PC-3 (cell line): ENCODE results near the gene AFG3L2. TPM values are rescaled to one million over a fixed set of nuclear protein-coding genes. Genes with fewer than 3 reads are reported as not detected.

ENCODE experiments used
- ATAC-seq: fragments of 200-7000 bp; cut with Tn5 transposase; 2 replicates; pipeline ENCODE4 v1.9.1; 2020; ENCODE audit warnings: mild to moderate bottlenecking, moderate library complexity
- BruUV-seq: library from RNA; stranded (reverse); fragments of 400-500 nt; replicated peaks from 2 replicates; lab custom pipeline; 2021; lab: Mats Ljungman, UMichigan
- CTCF ChIA-PET: fragments of 300-600 bp; sonication (Branson Sonifier 250); formaldehyde crosslinking; loops from one replicate; lab custom pipeline; 2022; ENCODE audit warnings: antibody characterized with exemption; lab: Charles Lee
- POLR2A ChIA-PET: fragments of 300-600 bp; sonication (Branson Sonifier 250); formaldehyde crosslinking; loops from one replicate; lab custom pipeline; 2022; ENCODE audit warnings: antibody characterized with exemption; ENCODE audit not compliant: unreplicated experiment; lab: Charles Lee
- DNase-seq: peaks from one replicate; pipeline ENCODE4 v3.0.0-alpha.2; 2015
- H2AFZ ChIP-seq: fragments of 300-600 bp; sonication (generic); 2 replicates; pipeline ENCODE4 v1.6.0; 2016; ENCODE audit warnings: antibody characterized with exemption, low read length
- H3F3A ChIP-seq: fragments of 300-600 bp; sonication (generic); one replicate; pipeline ENCODE4 v1.6.0; 2017; ENCODE audit warnings: antibody characterized with exemption, low read length, control low read depth, mild to moderate bottlenecking; ENCODE audit not compliant: unreplicated experiment
- H3K27ac ChIP-seq: fragments of 300-600 bp; sonication (generic); 2 replicates; pipeline ENCODE4 v1.5.1; 2016; ENCODE audit warnings: mild to moderate bottlenecking, low read length
- H3K27me3 ChIP-seq: fragments of 300-600 bp; sonication (generic); 2 replicates; pipeline ENCODE4 v1.6.1; 2016; ENCODE audit warnings: low read length, mixed read lengths
- H3K36me3 ChIP-seq: fragments of 300-600 bp; sonication (generic); 2 replicates; pipeline ENCODE4 v1.6.1; 2016; ENCODE audit warnings: low read depth, mixed run types, low read length, mixed read lengths
- H3K4me1 ChIP-seq: fragments of 300-600 bp; sonication (generic); 2 replicates; pipeline ENCODE4 v1.5.1; 2016; ENCODE audit warnings: low read length; ENCODE audit not compliant: insufficient read depth
- H3K4me2 ChIP-seq: fragments of 300-600 bp; sonication (generic); 2 replicates; pipeline ENCODE4 v1.6.0; 2016; ENCODE audit warnings: low read length
- H3K4me3 ChIP-seq: fragments of 300-600 bp; sonication (generic); 2 replicates; pipeline ENCODE4 v1.5.1; 2016; ENCODE audit warnings: mild to moderate bottlenecking, low read length, mixed read lengths
- H3K79me2 ChIP-seq: fragments of 300-600 bp; sonication (generic); 2 replicates; pipeline ENCODE4 v1.6.1; 2017; ENCODE audit warnings: low read length, mixed read lengths
- H3K9ac ChIP-seq: fragments of 300-600 bp; sonication (generic); 2 replicates; pipeline ENCODE4 v1.6.0; 2016; ENCODE audit warnings: mild to moderate bottlenecking, low read length
- H3K9me2 ChIP-seq: fragments of 300-600 bp; sonication (generic); replicated peaks from 2 replicates; pipeline ENCODE4 v1.6.1; 2016; ENCODE audit warnings: mixed run types, low read length, mixed read lengths
- H3K9me3 ChIP-seq: fragments of 300-600 bp; sonication (generic); 2 replicates; pipeline ENCODE4 v1.6.1; 2016; ENCODE audit warnings: low read length, mixed read lengths
- H4K20me1 ChIP-seq: fragments of 300-600 bp; sonication (generic); 2 replicates; pipeline ENCODE4 v1.6.1; 2016; ENCODE audit warnings: low read length, mixed read lengths
- CTCF ChIP-seq: fragments of 300-600 bp; sonication (generic); conservative IDR thresholded peaks from 2 replicates; pipeline ENCODE4 v1.5.1; 2017; ENCODE audit warnings: antibody characterized with exemption, low read depth, mild to moderate bottlenecking, low read length
- EZH2 ChIP-seq: fragments of 300-600 bp; sonication (generic); IDR thresholded peaks from one replicate; pipeline ENCODE4 v1.6.1; 2017; ENCODE audit warnings: antibody characterized with exemption, mild to moderate bottlenecking, low read length; ENCODE audit not compliant: unreplicated experiment
- EZH2phosphoT487 ChIP-seq: fragments of 300-600 bp; sonication (generic); IDR thresholded peaks from 2 replicates; pipeline ENCODE4 v1.6.1; 2018; ENCODE audit warnings: mild to moderate bottlenecking, antibody characterized with exemption, low read length, borderline replicate concordance
- intact Hi-C: fragments of 100-400 bp; cut with micrococcal nuclease; formaldehyde crosslinking; loops from 2 replicates; pipeline ENCODE4 v1.9.0; 2023
- total RNA-seq: library from RNA; depleted of rRNA; stranded (reverse); fragments of >200 nt; gene quantifications from 2 replicates; pipeline ENCODE4 v1.2.3, GENCODE V29; 2014

Gene AFG3L2
- total RNA-seq, 1 experiment from 2014 or later: 79.3 TPM

- Histone ChIP-seq H3F3A (no peaks in the 10 kb centered on the region), H3K27me3 (no peaks in the 10 kb centered on the region), H2AFZ (no peak overlapping the region), H3K4me1 (peaks cover 27% of the 10 kb centered on the region), H4K20me1 (peaks cover 10% of the 10 kb centered on the region), H3K4me2 (no peak overlapping the region), H3K4me3 (no peak overlapping the region), H3K9me2 (no peaks in the 10 kb centered on the region), H3K9ac (no peak overlapping the region), H3K79me2 (no peaks in the 10 kb centered on the region), H3K27ac (no peak overlapping the region), H3K36me3 (peaks cover 39% of the 10 kb centered on the region), H3K9me3 (no peaks in the 10 kb centered on the region)
- TF ChIP-seq EZH2 (no peak), CTCF (no peak), EZH2phosphoT487 (no peak)
- DNase-seq: no peak
- intact Hi-C loops: no loop called here
- ATAC-seq: no peak
- BruUV-seq: no TSS peak
- ChIA-PET POLR2A (no interaction called here), CTCF (no interaction called here)
Measured at GRCh38 chr18:12340945-12341660, 35.9 kb downstream of the AFG3L2 start.

DNA sequence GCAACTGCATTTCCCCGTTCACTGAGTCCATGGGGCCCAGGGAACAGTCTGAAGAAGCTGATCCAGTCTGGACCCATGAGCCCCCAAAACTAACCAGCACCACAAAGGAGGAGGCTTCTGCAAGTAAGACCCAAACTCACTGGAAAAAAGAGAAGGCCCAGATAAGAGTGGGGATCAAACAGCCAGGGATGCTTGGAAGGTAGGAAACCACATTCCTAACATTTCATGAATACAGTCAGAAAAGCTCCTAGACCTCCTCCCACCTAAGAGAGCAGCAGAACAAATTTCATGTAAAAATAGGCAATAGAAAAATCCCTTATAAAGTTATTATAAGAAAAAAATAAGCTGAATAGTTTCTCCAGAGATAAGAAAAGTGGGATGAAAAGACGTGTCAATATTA lies 38.6 kb downstream of the AFG3L2 start:
- H3F3A ChIP-seq: no peaks in the 10 kb centered on the region
- H3K4me2 ChIP-seq: no peak overlapping the region
- no TSS peak for BruUV-seq
- H3K9ac ChIP-seq: no peak overlapping the region
- intact Hi-C loops: loop anchor here (5.0 kb wide), 1 partner anchor 56 kb away; no protein-coding TSS in a partner anchor
- no peaks in the 10 kb centered on the region for H3K79me2 ChIP-seq
- ChIA-PET CTCF (no interaction called here), POLR2A (interaction anchor here (0.5 kb wide), 1 partner anchor 23 kb away, joined by 3 read pairs; no protein-coding TSS in a partner anchor)
- H3K4me1 ChIP-seq: peaks cover 21% of the 10 kb centered on the region
- DNase-seq (no peak), ATAC-seq (no peak)
- H3K27ac ChIP-seq: no peak overlapping the region
- H3K4me3 ChIP-seq: no peak overlapping the region
- peaks cover 14% of the 10 kb centered on the region for H4K20me1 ChIP-seq
- H2AFZ ChIP-seq: no peak overlapping the region
- TF ChIP-seq CTCF: no peak
- H3K36me3 ChIP-seq: peaks cover 40% of the 10 kb centered on the region
- no peaks in the 10 kb centered on the region for H3K9me3 ChIP-seq
- no peaks in the 10 kb centered on the region for H3K9me2 ChIP-seq
- no peaks in the 10 kb centered on the region for H3K27me3 ChIP-seq

GRCh38 chr18:12336887-12337286 lies 40.1 kb downstream of the AFG3L2 start:
- peak overlapping the region; percentile 45 for H3K4me2 ChIP-seq
- CTCF ChIA-PET: no interaction called here
- H3K9me2 ChIP-seq: no peaks in the 10 kb centered on the region
- BruUV-seq: no TSS peak
- peaks cover 26% of the 10 kb centered on the region for H3K36me3 ChIP-seq
- no peaks in the 10 kb centered on the region for H3F3A ChIP-seq
- ATAC-seq (peak; percentile 98), DNase-seq (peak; percentile 90)
- H4K20me1 ChIP-seq: peaks cover 14% of the 10 kb centered on the region
- H3K4me3 ChIP-seq: no peak overlapping the region
- no peak overlapping the region for H2AFZ ChIP-seq
- peak overlapping the region; percentile 2; the same call in 1 of the 2 replicates for H3K27ac ChIP-seq
- POLR2A ChIA-PET: no interaction called here
- no peak for TF ChIP-seq EZH2
- H3K9me3 ChIP-seq: no peaks in the 10 kb centered on the region
- no peaks in the 10 kb centered on the region for H3K79me2 ChIP-seq
- no peak overlapping the region for H3K9ac ChIP-seq
- peaks cover 21% of the 10 kb centered on the region for H3K4me1 ChIP-seq
- intact Hi-C loops: loop anchor here (2.0 to 5.0 kb wide), 2 partner anchors 40 to 55 kb away; partner anchors contain the start of gene AFG3L2
- no peaks in the 10 kb centered on the region for H3K27me3 ChIP-seq
